Fibroblast of lung (primary cell): ENCODE data around the gene OPTN. TPM values are rescaled to one million over a fixed set of nuclear protein-coding genes. Genes with fewer than 3 reads are reported as not detected.
A peak's percentile ranks its signal among the peaks of the same experiment; 100 is the strongest.

ENCODE experiments used
- DNase-seq, 2 donors: peaks; one replicate each; pipeline versions ENCODE4 v3.0.0 to v3.0.0-alpha.2; 2010; ENCODE audit warnings: low read depth in 2 of 2
- H2AFZ ChIP-seq: 2 replicates; pipeline ENCODE4 v1.5.1; 2012; ENCODE audit warnings: low read length, control low read depth, inconsistent platforms
- H3K27ac ChIP-seq: 2 replicates; pipeline ENCODE4 v1.5.1; 2011; ENCODE audit warnings: low read length, control low read depth; ENCODE audit not compliant: insufficient read depth
- H3K27me3 ChIP-seq: 2 replicates; pipeline ENCODE4 v1.5.1; 2011; ENCODE audit warnings: mild to moderate bottlenecking, low read length; ENCODE audit not compliant: control insufficient read depth, insufficient read depth
- H3K36me3 ChIP-seq: 2 replicates; pipeline ENCODE4 v1.5.1; 2011; ENCODE audit warnings: low read length; ENCODE audit not compliant: control insufficient read depth, insufficient read depth
- H3K4me1 ChIP-seq: 2 replicates; pipeline ENCODE4 v1.5.1; 2011; ENCODE audit warnings: low read length; ENCODE audit not compliant: control insufficient read depth, insufficient read depth; ENCODE audit errors: extremely low read depth
- H3K4me2 ChIP-seq: 2 replicates; pipeline ENCODE4 v1.5.1; 2011; ENCODE audit warnings: low read length, control low read depth; ENCODE audit not compliant: insufficient read depth; ENCODE audit errors: extremely low read depth
- H3K4me3 ChIP-seq, 4 experiments: fragments of 200-600 bp in 1 of 4; sonication (generic) in 1 of 4; replicated peaks in 1 of 4; 2 replicates each; pipeline ENCODE4 v1.5.1; 2011 to 2016; ENCODE audit warnings: low read length in 4 of 4, low read depth in 3 of 4, mild to moderate bottlenecking in 3 of 4, control low read depth in 2 of 4, inconsistent platforms in 1 of 4, mixed read lengths in 1 of 4; ENCODE audit not compliant: insufficient read depth in 1 of 4; ENCODE audit errors: control extremely low read depth in 1 of 4
- H3K79me2 ChIP-seq: 2 replicates; pipeline ENCODE4 v1.5.1; 2012; ENCODE audit warnings: mild to moderate bottlenecking, low read length, inconsistent platforms; ENCODE audit not compliant: control insufficient read depth, insufficient read depth
- H3K9ac ChIP-seq: 2 replicates; pipeline ENCODE4 v1.5.1; 2011; ENCODE audit warnings: mild to moderate bottlenecking, low read length, control low read depth; ENCODE audit not compliant: insufficient read depth
- H3K9me3 ChIP-seq: 2 replicates; pipeline ENCODE4 v1.5.1; 2012; ENCODE audit warnings: low read depth, low read length; ENCODE audit not compliant: control insufficient read depth, insufficient read depth
- H4K20me1 ChIP-seq: 2 replicates; pipeline ENCODE4 v1.5.1; 2011; ENCODE audit warnings: low read length; ENCODE audit not compliant: control insufficient read depth, insufficient read depth; ENCODE audit errors: extremely low read depth
- EZH2 ChIP-seq: IDR thresholded peaks from 2 replicates; pipeline ENCODE4 v1.5.1; 2012; ENCODE audit warnings: low read length, control low read depth, mild to moderate bottlenecking; ENCODE audit errors: missing control alignments
- polyA plus RNA-seq, 2 donors: library from polyadenylated mRNA; depleted of rRNA in 1 of 2; stranded (reverse) in 1 of 2; unstranded in 1 of 2; fragments of >200 nt; gene quantifications; 2 replicates each; pipeline ENCODE4 v1.2.1, GENCODE V29; 2011 to 2012; ENCODE audit warnings: missing spikeins in 1 of 2
- total RNA-seq: library from RNA; depleted of rRNA; stranded (reverse); fragments of >200 nt; gene quantifications from 2 replicates; pipeline ENCODE4 v1.2.1, GENCODE V29; 2014
- TF ChIP-seq, protein P1 (sequence below), 2 donors: IDR thresholded peaks in 1 of 2; conservative IDR thresholded peaks in 1 of 2; 1 replicate in 1 of 2; 2 replicates in 1 of 2; pipeline ENCODE4 v1.5.1; 2011 to 2012; ENCODE audit warnings: low read length in 2 of 2, control low read depth in 1 of 2, inconsistent platforms in 1 of 2, low read depth in 1 of 2, mild to moderate bottlenecking in 1 of 2

The OPTN gene
- total and polyA plus RNA-seq, 2 donors (not counting 1 experiment from before 2014, with no cell fraction given) = 139 to 156 TPM

DNA sequence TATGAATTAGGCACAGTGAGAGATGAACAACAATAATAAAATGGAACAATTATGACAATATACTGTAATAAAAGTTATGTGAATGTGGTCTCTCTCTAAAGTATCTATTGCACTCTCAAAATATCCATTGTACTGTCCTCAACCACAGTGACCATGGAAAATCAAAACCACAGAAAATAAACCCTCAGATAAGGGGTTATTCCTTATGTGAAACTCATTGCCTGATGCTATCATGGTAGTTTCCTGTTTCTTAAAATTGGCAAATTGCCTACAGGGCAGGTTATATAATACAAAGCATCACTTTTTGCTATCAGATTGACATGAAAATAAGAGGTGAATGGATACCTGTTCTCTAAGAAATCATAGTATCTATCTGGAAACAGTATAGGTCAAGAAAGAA is 65.2 kb downstream of the OPTN start:
- Histone ChIP-seq H3K36me3 (no peaks in the 10 kb centered on the region), H3K4me3 (no peak overlapping the region), H4K20me1 (no peaks in the 10 kb centered on the region), H3K79me2 (peaks cover 7% of the 10 kb centered on the region), H2AFZ (no peak overlapping the region), H3K4me2 (no peak overlapping the region), H3K27ac (no peak overlapping the region), H3K27me3 (no peaks in the 10 kb centered on the region), H3K4me1 (peaks cover 5% of the 10 kb centered on the region), H3K9ac (no peak overlapping the region), H3K9me3 (no peaks in the 10 kb centered on the region)
- peak in 1 of 2 donors; percentile 31 for DNase-seq
- no peak for TF ChIP-seq EZH2
- TF ChIP-seq, protein P1, sequence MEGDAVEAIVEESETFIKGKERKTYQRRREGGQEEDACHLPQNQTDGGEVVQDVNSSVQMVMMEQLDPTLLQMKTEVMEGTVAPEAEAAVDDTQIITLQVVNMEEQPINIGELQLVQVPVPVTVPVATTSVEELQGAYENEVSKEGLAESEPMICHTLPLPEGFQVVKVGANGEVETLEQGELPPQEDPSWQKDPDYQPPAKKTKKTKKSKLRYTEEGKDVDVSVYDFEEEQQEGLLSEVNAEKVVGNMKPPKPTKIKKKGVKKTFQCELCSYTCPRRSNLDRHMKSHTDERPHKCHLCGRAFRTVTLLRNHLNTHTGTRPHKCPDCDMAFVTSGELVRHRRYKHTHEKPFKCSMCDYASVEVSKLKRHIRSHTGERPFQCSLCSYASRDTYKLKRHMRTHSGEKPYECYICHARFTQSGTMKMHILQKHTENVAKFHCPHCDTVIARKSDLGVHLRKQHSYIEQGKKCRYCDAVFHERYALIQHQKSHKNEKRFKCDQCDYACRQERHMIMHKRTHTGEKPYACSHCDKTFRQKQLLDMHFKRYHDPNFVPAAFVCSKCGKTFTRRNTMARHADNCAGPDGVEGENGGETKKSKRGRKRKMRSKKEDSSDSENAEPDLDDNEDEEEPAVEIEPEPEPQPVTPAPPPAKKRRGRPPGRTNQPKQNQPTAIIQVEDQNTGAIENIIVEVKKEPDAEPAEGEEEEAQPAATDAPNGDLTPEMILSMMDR (conservative IDR thresholded peaks at IDR 0.05 in 1 of 2, IDR thresholded peaks at IDR 0.05 in 1 of 2; ENCODE audit: low read depth in 1 of 2, low read length in 2 of 2) = no peak

DNA sequence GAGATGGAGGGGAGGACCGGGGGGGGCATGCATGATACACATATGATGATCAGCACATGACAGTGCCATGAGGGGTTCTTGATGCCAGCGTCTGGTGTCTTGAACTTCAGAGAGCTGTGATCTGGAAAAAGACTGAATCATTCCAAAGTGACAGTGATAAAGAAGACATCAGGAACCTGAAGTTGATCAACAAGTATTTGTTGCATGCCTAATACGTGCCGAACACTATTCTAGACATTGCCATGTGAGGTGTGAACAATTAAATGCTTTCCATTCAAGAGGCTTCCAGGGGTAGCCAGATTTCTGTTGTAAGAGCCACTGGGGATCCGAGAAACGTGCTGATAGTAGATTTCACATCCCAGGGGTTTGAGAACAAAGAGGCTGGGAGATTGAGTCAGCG is 67.6 kb downstream of the OPTN start:
- Histone ChIP-seq H3K4me3 (no peak overlapping the region), H2AFZ (no peak overlapping the region), H3K79me2 (peaks cover under 1% of the 10 kb centered on the region), H3K27me3 (no peaks in the 10 kb centered on the region), H3K9ac (no peak overlapping the region), H3K4me1 (peaks cover under 1% of the 10 kb centered on the region), H3K36me3 (no peaks in the 10 kb centered on the region), H3K9me3 (no peaks in the 10 kb centered on the region), H3K27ac (no peak overlapping the region), H3K4me2 (no peak overlapping the region), H4K20me1 (no peaks in the 10 kb centered on the region)
- no peak for DNase-seq
- TF ChIP-seq, protein P1 (conservative IDR thresholded peaks at IDR 0.05 in 1 of 2, IDR thresholded peaks at IDR 0.05 in 1 of 2; ENCODE audit: low read depth in 1 of 2, low read length in 2 of 2) = no peak
- TF ChIP-seq EZH2 = no peak

DNA sequence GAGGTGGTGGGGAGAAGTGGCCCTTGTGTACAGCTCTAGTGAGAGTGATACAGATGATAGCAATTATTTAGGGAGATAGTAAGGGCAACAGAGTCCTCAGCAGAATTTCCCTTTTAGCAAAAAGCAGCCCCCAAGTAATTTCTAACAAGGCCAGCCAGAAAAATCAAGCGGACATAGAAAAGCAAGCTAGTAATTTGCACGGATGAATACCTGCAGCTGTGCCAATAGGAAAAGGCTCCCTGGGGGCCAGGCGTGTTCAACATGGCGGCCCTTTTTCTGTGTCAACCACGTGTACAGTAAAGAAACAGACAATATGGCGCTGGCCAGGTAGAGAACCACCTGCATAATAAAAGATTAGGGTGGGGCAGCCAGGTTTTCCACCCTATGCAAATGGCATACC is 68.8 kb downstream of the OPTN start:
- no peak overlapping the region for H3K4me2 ChIP-seq
- TF ChIP-seq EZH2 = no peak
- TF ChIP-seq, protein P1 (conservative IDR thresholded peaks at IDR 0.05 in 1 of 2, IDR thresholded peaks at IDR 0.05 in 1 of 2; ENCODE audit: low read depth in 1 of 2, low read length in 2 of 2) = no peak
- no peaks in the 10 kb centered on the region for H4K20me1 ChIP-seq
- no peaks in the 10 kb centered on the region for H3K27me3 ChIP-seq
- H3K36me3 ChIP-seq = no peaks in the 10 kb centered on the region
- DNase-seq = no peak
- H2AFZ ChIP-seq = no peak overlapping the region
- no peak overlapping the region for H3K9ac ChIP-seq
- no peak overlapping the region for H3K4me3 ChIP-seq
- H3K27ac ChIP-seq = no peak overlapping the region
- no peaks in the 10 kb centered on the region for H3K4me1 ChIP-seq
- no peaks in the 10 kb centered on the region for H3K9me3 ChIP-seq
- no peaks in the 10 kb centered on the region for H3K79me2 ChIP-seq
